MCF 10A (cell line): Measurements from ENCODE around the gene PDE7B. TPM values are rescaled to one million over a fixed set of nuclear protein-coding genes. Genes with fewer than 3 reads are reported as not detected.

Source experiments
- BruUV-seq: library from RNA; stranded (reverse); fragments of 400-500 nt; replicated peaks from 2 replicates; lab custom pipeline; 2021; lab: Mats Ljungman, UMichigan
- CTCF ChIA-PET: fragments of 300-600 bp; sonication (Branson Sonifier 250); formaldehyde crosslinking; extraction: SDS; loops from one replicate; lab custom pipeline; 2021; ENCODE audit warnings: antibody characterized with exemption, inconsistent platforms; lab: Yijun Ruan, JAX
- POLR2A ChIA-PET: fragments of 300-600, 350-650 bp; sonication (Branson Sonifier 250); formaldehyde crosslinking; extraction: SDS; loops from one replicate; lab custom pipeline; 2020; ENCODE audit warnings: antibody characterized with exemption, inconsistent platforms; lab: Yijun Ruan, JAX
- DNase-seq: peaks from one replicate; pipeline ENCODE4 v3.0.0-alpha.2; 2018; ENCODE audit not compliant: unreplicated experiment
- H3K27ac Mint-ChIP-seq: one replicate; pipeline ENCODE4 v1.8.0; 2022; ENCODE audit warnings: mild to moderate bottlenecking, low read depth, mixed read lengths; ENCODE audit not compliant: unreplicated experiment
- H3K27me3 Mint-ChIP-seq: one replicate; pipeline ENCODE4 v1.8.0; 2022; ENCODE audit warnings: mixed read lengths; ENCODE audit not compliant: insufficient read depth, unreplicated experiment
- H3K36me3 Mint-ChIP-seq: one replicate; pipeline ENCODE4 v1.8.0; 2022; ENCODE audit warnings: mild to moderate bottlenecking, moderate library complexity, mixed read lengths; ENCODE audit not compliant: insufficient read depth, unreplicated experiment
- H3K4me1 Mint-ChIP-seq: one replicate; pipeline ENCODE4 v1.8.0; 2022; ENCODE audit warnings: mixed read lengths; ENCODE audit not compliant: insufficient read depth, unreplicated experiment
- H3K4me3 Mint-ChIP-seq: one replicate; pipeline ENCODE4 v1.8.0; 2022; ENCODE audit warnings: mild to moderate bottlenecking, moderate library complexity, mixed read lengths; ENCODE audit not compliant: unreplicated experiment
- H3K9me3 Mint-ChIP-seq: one replicate; pipeline ENCODE4 v1.8.0; 2022; ENCODE audit warnings: mixed read lengths; ENCODE audit not compliant: unreplicated experiment
- intact Hi-C: fragments of 100-400 bp; cut with micrococcal nuclease; formaldehyde crosslinking; loops from 2 replicates; pipeline ENCODE4 v1.14.1; 2022
- total RNA-seq: library from RNA; stranded (reverse); gene quantifications from 2 replicates; pipeline ENCODE4 v1.2.3, GENCODE V29; 2022
- TF ChIP-seq, protein P1 (sequence below): fragments of 200-600 bp; IDR thresholded peaks from one replicate; pipeline ENCODE4 v1.8.0; 2022; ENCODE audit warnings: antibody characterized with exemption, mild to moderate bottlenecking; ENCODE audit not compliant: unreplicated experiment

The PDE7B gene
- total RNA-seq, 1 experiment from 2014 or later: 1.4 TPM

DNA sequence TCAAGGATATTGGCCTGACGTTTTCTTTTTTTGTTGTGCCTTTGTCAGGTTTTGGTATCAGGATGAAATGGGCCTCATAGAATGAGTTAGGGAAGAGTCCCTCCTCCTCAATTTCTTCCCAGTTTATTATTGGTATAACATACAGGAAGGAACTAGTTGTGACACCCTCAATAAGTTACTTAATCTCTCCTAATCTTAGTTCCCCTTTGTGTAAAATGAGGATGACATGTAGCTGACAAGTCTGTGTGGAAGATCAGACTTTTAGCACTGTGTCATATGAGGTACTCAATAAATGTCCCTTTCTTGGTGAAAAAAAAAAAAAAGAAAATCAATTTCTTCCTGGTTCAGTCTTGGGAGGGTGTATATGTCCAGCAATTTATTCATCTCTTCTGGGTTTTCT lies 155.8 kb downstream of the PDE7B start:
- Mint-ChIP-seq H3K27ac (no peak overlapping the region), H3K4me1 (peaks cover 10% of the 10 kb centered on the region), H3K27me3 (no peaks in the 10 kb centered on the region), H3K4me3 (no peak overlapping the region), H3K9me3 (peaks cover 7% of the 10 kb centered on the region), H3K36me3 (no peaks in the 10 kb centered on the region)
- ChIA-PET POLR2A (no interaction called here), CTCF (interaction anchor here (0.7 kb wide), 2 partner anchors 11 to 847 kb away, joined by 3 to 4 read pairs; no protein-coding TSS in a partner anchor)
- BruUV-seq: no TSS peak
- no peak for DNase-seq
- TF ChIP-seq, protein P1, sequence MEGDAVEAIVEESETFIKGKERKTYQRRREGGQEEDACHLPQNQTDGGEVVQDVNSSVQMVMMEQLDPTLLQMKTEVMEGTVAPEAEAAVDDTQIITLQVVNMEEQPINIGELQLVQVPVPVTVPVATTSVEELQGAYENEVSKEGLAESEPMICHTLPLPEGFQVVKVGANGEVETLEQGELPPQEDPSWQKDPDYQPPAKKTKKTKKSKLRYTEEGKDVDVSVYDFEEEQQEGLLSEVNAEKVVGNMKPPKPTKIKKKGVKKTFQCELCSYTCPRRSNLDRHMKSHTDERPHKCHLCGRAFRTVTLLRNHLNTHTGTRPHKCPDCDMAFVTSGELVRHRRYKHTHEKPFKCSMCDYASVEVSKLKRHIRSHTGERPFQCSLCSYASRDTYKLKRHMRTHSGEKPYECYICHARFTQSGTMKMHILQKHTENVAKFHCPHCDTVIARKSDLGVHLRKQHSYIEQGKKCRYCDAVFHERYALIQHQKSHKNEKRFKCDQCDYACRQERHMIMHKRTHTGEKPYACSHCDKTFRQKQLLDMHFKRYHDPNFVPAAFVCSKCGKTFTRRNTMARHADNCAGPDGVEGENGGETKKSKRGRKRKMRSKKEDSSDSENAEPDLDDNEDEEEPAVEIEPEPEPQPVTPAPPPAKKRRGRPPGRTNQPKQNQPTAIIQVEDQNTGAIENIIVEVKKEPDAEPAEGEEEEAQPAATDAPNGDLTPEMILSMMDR: no peak
- intact Hi-C loops: no loop called here

DNA sequence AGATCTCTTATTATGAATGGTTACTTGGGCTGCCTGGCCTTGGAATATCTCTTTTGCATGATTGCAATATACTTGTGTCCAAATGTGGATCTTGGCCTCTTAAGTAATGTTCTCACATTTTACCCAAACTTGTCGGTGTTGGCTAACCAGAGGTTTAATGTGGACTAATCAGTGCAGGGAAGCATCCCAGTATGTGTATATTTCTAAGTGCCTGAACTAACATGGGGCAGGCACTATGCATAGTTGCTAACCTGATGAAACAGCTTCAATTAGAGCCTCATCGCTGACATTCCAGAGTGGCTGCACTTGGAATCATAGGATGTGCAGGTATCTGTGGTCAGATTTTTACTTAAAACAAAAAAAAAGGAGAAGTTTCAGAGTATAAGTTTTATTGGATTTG lies 160.0 kb downstream of the PDE7B start:
- Mint-ChIP-seq H3K27ac (no peak overlapping the region), H3K4me3 (no peak overlapping the region), H3K27me3 (no peaks in the 10 kb centered on the region), H3K4me1 (peaks cover 15% of the 10 kb centered on the region), H3K36me3 (no peaks in the 10 kb centered on the region), H3K9me3 (peaks cover 7% of the 10 kb centered on the region)
- DNase-seq: peak; percentile 29
- TF ChIP-seq, protein P1: no peak
- ChIA-PET CTCF (interaction anchor here (0.5 kb wide), 1 partner anchor 219 kb away, joined by 3 read pairs; no protein-coding TSS in a partner anchor), POLR2A (no interaction called here)
- intact Hi-C loops: no loop called here
- no TSS peak for BruUV-seq

DNA sequence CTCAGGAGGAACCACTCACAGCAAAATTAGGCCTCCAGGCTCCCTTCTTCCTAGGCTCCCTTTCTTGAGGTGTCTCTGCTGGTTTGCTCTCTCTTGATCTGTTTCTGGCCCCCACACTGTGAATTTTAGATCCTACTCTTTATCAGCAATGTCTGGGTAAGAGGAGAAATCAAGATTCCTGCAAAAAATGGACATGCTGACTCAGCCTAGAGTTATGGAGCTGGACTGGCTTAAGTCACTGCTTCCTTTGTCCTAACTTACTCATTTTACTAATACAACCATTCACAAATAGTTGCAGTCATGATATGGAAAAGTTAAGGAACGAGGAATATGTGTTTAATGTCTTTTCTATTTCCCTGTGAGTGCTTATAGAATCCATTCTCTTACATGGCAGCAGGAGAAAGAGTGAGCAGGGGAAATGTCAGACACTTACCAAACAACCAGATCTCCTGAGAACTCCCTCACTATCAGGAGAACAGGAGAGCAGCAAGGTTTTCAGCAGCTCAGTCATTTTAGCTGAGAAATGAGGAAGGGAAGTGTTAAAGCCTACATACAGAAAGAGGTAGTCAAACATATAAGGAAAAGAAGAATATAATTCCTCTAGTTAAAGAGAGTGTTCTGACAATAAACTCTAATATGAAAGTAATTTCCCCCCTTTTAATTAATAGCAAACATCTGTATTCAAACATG lies 160.8 kb downstream of the PDE7B start:
- BruUV-seq: no TSS peak
- Mint-ChIP-seq H3K4me3 (no peak overlapping the region), H3K27me3 (no peaks in the 10 kb centered on the region), H3K4me1 (peaks cover 15% of the 10 kb centered on the region), H3K27ac (no peak overlapping the region), H3K9me3 (peaks cover 7% of the 10 kb centered on the region), H3K36me3 (no peaks in the 10 kb centered on the region)
- peak; percentile 43 for DNase-seq
- intact Hi-C loops: no loop called here
- POLR2A ChIA-PET: no interaction called here
- TF ChIP-seq, protein P1: no peak
- CTCF ChIA-PET: interaction anchor here (0.5 kb wide), 1 partner anchor 218 kb away, joined by 3 read pairs; no protein-coding TSS in a partner anchor

DNA sequence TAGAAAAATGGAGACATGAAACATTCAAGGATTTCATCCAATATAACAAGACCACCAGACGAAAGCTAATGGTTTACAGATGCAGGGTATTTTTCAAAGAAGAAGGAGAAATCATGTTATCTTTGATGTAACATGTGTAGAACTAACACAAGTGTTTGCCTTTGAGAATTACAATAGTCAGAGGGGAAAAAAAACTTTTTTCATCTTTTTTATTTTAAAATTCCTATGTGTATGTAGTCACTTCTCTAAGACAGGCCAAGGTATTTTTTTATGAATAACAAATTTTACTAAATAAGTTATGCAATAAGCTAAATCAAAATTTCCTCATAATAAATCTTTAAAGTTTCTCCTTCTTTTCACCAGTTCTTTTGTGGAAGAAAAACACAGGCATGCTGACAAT lies 161.4 kb downstream of the PDE7B start:
- H3K27ac Mint-ChIP-seq: no peak overlapping the region
- no peaks in the 10 kb centered on the region for H3K27me3 Mint-ChIP-seq
- H3K4me1 Mint-ChIP-seq: peaks cover 15% of the 10 kb centered on the region
- intact Hi-C loops: no loop called here
- no peak for DNase-seq
- no peak overlapping the region for H3K4me3 Mint-ChIP-seq
- no TSS peak for BruUV-seq
- H3K9me3 Mint-ChIP-seq: peaks cover 7% of the 10 kb centered on the region
- no peaks in the 10 kb centered on the region for H3K36me3 Mint-ChIP-seq
- TF ChIP-seq, protein P1: no peak
- ChIA-PET CTCF (no interaction called here), POLR2A (no interaction called here)
